Measurements from ENCODE around the gene NADSYN1.

Gene NADSYN1

GRCh38 chr11:71442123-71442522 is 10.9 kb upstream of the NADSYN1 start:
- Histone ChIP-seq H3K27me3 (no peaks in the 10 kb centered on the region), H3K9me3 (no peaks in the 10 kb centered on the region), H3K4me1 (no peaks in the 10 kb centered on the region), H3K36me3 (peaks cover 59% of the 10 kb centered on the region), H3K4me3 (ENCODE audit: low read depth, low read length) (no peak overlapping the region)
- DNase-seq: no peak
- no peak for TF ChIP-seq CTCF (IDR thresholded peaks at IDR 0.05; ENCODE audit: low read depth, low read length)

GRCh38 chr11:71442880-71443279 is 10.1 kb upstream of the NADSYN1 start:
- DNase-seq: no peak
- Histone ChIP-seq H3K4me1 (0 out of 2 replicates have a peak, but pooled peaks cover 4% of the 10 kb centered on the region), H3K9me3 (no peaks in the 10 kb centered on the region), H3K36me3 (peaks cover 59% of the 10 kb centered on the region), H3K4me3 (ENCODE audit: low read depth, low read length) (no peak overlapping the region), H3K27me3 (no peaks in the 10 kb centered on the region)
- TF ChIP-seq CTCF (IDR thresholded peaks at IDR 0.05; ENCODE audit: low read depth, low read length): no peak

- no peak for TF ChIP-seq CTCF (IDR thresholded peaks at IDR 0.05; ENCODE audit: low read depth, low read length)
- Histone ChIP-seq H3K9me3 (no peaks in the 10 kb centered on the region), H3K36me3 (peaks cover 53% of the 10 kb centered on the region), H3K27me3 (no peaks in the 10 kb centered on the region), H3K4me3 (ENCODE audit: low read depth, low read length) (no peak overlapping the region), H3K4me1 (0 out of 2 replicates have a peak, but pooled peaks cover 4% of the 10 kb centered on the region)
- DNase-seq: no peak
These were observed 9.1 kb upstream of the NADSYN1 start for GRCh38 chr11:71443736-71444445.

GRCh38 chr11:71444811-71445210 is 8.2 kb upstream of the NADSYN1 start:
- Histone ChIP-seq H3K4me1 (0 out of 2 replicates have a peak, but pooled peaks cover 4% of the 10 kb centered on the region), H3K9me3 (no peaks in the 10 kb centered on the region), H3K4me3 (ENCODE audit: low read depth, low read length) (no peak overlapping the region), H3K27me3 (no peaks in the 10 kb centered on the region), H3K36me3 (peaks cover 50% of the 10 kb centered on the region)
- no peak for TF ChIP-seq CTCF (IDR thresholded peaks at IDR 0.05; ENCODE audit: low read depth, low read length)
- DNase-seq: no peak

- peaks cover 41% of the 10 kb centered on the region for H3K36me3 ChIP-seq
- TF ChIP-seq CTCF (IDR thresholded peaks at IDR 0.05; ENCODE audit: low read depth, low read length): no peak
- no peak overlapping the region for H3K4me3 ChIP-seq (ENCODE audit: low read depth, low read length)
- H3K9me3 ChIP-seq: no peaks in the 10 kb centered on the region
- H3K4me1 ChIP-seq: peaks cover 8% of the 10 kb centered on the region; the same call in 1 of the 2 replicates
- DNase-seq: no peak
- H3K27me3 ChIP-seq: no peaks in the 10 kb centered on the region
These were observed 6.9 kb upstream of the NADSYN1 start for GRCh38 chr11:71446150-71446549.

- peak overlapping the region; percentile 94 for H3K4me3 ChIP-seq (ENCODE audit: low read depth, low read length)
- H3K36me3 ChIP-seq: peaks cover 41% of the 10 kb centered on the region
- H3K4me1 ChIP-seq: peaks cover 11% of the 10 kb centered on the region
- no peaks in the 10 kb centered on the region for H3K27me3 ChIP-seq
- no peak for TF ChIP-seq CTCF (IDR thresholded peaks at IDR 0.05; ENCODE audit: low read depth, low read length)
- no peak for DNase-seq
- no peaks in the 10 kb centered on the region for H3K9me3 ChIP-seq
These were observed 5.9 kb upstream of the NADSYN1 start for GRCh38 chr11:71446942-71447688.

All from BE2C (cell line).